Activated CD4-positive, alpha-beta T cell treated with anti-CD3 and anti-CD28 coated beads, Interleukin-2, Interleukin-4, amounts not matched to agents 100 ng/mL and 50 ng/mL, durations not matched to agents 16 hours and 8 hours (primary cell): ENCODE data around the gene FMN2.

Experiments
- DNase-seq: peaks from one replicate; pipeline ENCODE4 v3.0.0-alpha.2; 2020; ENCODE audit warnings: low spot score

The FMN2 gene

GRCh38 chr1:240423246-240423924 is 331.7 kb downstream of the FMN2 start:
- no peak for DNase-seq

GRCh38 chr1:240424740-240425464 is 333.2 kb downstream of the FMN2 start:
- no peak for DNase-seq

GRCh38 chr1:240426051-240426450 is 334.4 kb downstream of the FMN2 start:
- no peak for DNase-seq

GRCh38 chr1:240435996-240436566 is 344.4 kb downstream of the FMN2 start:
- no peak for DNase-seq

- no peak for DNase-seq
Observed at GRCh38 chr1:240441669-240442068, 350.0 kb downstream of the FMN2 start.

- DNase-seq: no peak
Observed at GRCh38 chr1:240445369-240445768, 353.7 kb downstream of the FMN2 start.

- DNase-seq: peak; percentile 16
Observed at GRCh38 chr1:240455228-240455821, 363.6 kb downstream of the FMN2 start.

- DNase-seq: no peak
Observed at GRCh38 chr1:240457203-240457602, 365.5 kb downstream of the FMN2 start.

GRCh38 chr1:240462277-240462676 is 370.6 kb downstream of the FMN2 start:
- no peak for DNase-seq

- DNase-seq: no peak
Observed at GRCh38 chr1:240462766-240463395, 371.2 kb downstream of the FMN2 start.

GRCh38 chr1:240464099-240464498 is 372.4 kb downstream of the FMN2 start:
- DNase-seq: no peak

GRCh38 chr1:240465531-240465940 is 373.9 kb downstream of the FMN2 start:
- DNase-seq: no peak

- no peak for DNase-seq
Observed at GRCh38 chr1:240466509-240466908, 374.8 kb downstream of the FMN2 start.

- DNase-seq: no peak
Observed at GRCh38 chr1:240467895-240468294, 376.2 kb downstream of the FMN2 start.

- DNase-seq: no peak
Observed at GRCh38 chr1:240468656-240469055, 377.0 kb downstream of the FMN2 start.

GRCh38 chr1:240474133-240474614 is 382.5 kb downstream of the FMN2 start:
- no peak for DNase-seq

GRCh38 chr1:240475832-240476231 is 384.1 kb downstream of the FMN2 start:
- no peak for DNase-seq

GRCh38 chr1:240478536-240478935 is 386.9 kb downstream of the FMN2 start:
- no peak for DNase-seq

- no peak for DNase-seq
Observed at GRCh38 chr1:240484804-240485443, 393.2 kb downstream of the FMN2 start.

- no peak for DNase-seq
Observed at GRCh38 chr1:240486611-240487010, 394.9 kb downstream of the FMN2 start.

- no peak for DNase-seq
Observed at GRCh38 chr1:240487493-240487892, 395.8 kb downstream of the FMN2 start.

- no peak for DNase-seq
Observed at GRCh38 chr1:240491156-240491555, 399.5 kb downstream of the FMN2 start.
